Fibroblast of skin of right biceps (primary cell): ENCODE measurements around the gene TENM3.
"Not testable (repeated sequence)": the region's sequence is repeated elsewhere in the genome, so short reads cannot be mapped to it uniquely, and the experiment has no call there.

Experiments
- DNase-seq: peaks from one replicate; pipeline ENCODE4 v3.0.0-alpha.2; 2013

The TENM3 gene

GRCh38 chr4:182243204-182243603, at the start of gene TENM3:
Gene TENM3 (plus strand): TSS chr4:182243402. CDS start chr4:182324021, 80,619 bp downstream.
- DNase-seq, result not testable (repeated sequence)

- DNase-seq, result no peak
These were observed 48.9 kb upstream of the TENM3 start for GRCh38 chr4:182194091-182194824.

- no peak for DNase-seq
These were observed 45.6 kb upstream of the TENM3 start for GRCh38 chr4:182197611-182198010.

GRCh38 chr4:182201871-182202270, 41.3 kb upstream of the TENM3 start:
- DNase-seq, result no peak

- DNase-seq, result no peak
These were observed 40.6 kb upstream of the TENM3 start for GRCh38 chr4:182202650-182203049.

GRCh38 chr4:182203872-182204411, 39.3 kb upstream of the TENM3 start:
- DNase-seq, result peak; percentile 37

- no peak for DNase-seq
These were observed 37.9 kb upstream of the TENM3 start for GRCh38 chr4:182205306-182205705.

- no peak for DNase-seq
These were observed 36.9 kb upstream of the TENM3 start for GRCh38 chr4:182206266-182206665.

GRCh38 chr4:182206916-182207315, 36.3 kb upstream of the TENM3 start:
- no peak for DNase-seq

GRCh38 chr4:182207830-182208396, 35.3 kb upstream of the TENM3 start:
- peak; percentile 92 for DNase-seq

DNA sequence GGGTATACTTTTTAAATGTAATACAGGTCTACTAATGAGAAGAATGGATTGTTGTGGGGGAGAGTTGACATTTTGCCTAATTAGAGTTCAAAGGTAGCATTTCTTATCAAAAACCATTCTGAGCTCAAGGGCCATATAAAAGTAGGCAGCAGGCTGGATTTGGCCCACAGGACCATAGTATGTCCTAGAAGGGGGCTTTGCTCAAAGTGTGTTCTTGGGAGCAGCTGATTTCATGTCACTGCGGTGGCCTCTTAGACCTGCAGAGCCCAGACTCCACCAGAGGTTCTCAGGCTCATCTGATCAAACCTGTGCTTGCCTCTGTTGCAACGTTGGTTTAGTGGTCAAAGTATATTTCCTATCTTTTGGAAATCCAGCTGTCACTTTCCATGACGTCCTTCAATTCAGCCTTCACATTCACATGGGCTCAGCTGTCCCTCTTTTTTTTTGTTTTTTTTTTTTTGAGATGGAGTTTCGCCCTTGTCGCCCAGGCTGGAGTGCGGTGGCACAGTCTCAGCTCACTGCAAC, 34.6 kb upstream of the TENM3 start:
- no peak for DNase-seq

DNA sequence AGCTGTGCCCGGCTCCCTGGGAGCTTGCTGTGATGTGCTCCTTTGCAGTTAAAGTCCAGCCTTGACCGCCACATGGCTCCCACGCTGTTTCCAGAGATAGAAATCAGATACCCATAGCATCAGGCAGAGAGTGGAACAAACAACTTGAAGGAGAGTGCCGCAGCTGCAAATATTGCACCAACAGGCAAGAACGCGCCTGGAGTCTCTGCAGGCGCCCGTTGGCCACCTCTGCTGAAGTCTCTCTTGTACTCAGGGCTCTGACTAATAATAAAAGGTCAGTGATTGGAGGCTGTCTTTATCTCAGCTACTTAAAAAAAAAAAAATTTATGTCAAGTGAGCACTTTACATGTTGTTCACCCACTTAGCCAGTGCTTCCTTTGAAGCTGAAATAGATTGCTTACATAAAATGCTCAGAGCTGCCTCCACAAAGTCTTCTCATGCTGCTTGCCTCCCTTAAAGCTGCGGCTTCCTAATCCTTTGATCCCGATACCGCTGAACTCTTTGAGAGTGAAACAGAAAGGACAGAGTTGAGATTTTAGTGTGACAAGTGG, 30.9 kb upstream of the TENM3 start:
- DNase-seq, result peak; percentile 35

- peak; percentile 67 for DNase-seq
These were observed 30.2 kb upstream of the TENM3 start for GRCh38 chr4:182213004-182213403.

GRCh38 chr4:182215148-182215547, 28.1 kb upstream of the TENM3 start:
- no peak for DNase-seq

DNA sequence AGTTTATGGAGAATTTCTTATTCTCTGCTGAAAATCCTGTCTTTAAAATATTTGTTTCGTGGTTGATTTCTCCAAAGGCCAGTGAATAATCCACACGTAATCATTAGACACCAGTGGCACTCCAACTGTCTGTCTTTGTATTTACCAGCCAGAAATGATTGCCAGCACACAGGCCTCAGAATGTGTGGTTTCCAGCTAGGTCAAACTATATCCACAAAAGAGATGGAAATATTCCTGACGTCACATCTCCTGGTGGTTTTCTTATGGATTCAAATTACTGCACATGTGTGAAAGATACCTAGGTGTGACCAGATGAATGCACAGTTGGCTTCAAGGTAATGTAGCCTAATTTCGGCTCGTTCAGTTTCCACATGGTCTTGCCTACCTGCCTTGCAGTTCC, 27.2 kb upstream of the TENM3 start:
- no peak for DNase-seq

- DNase-seq, result peak; percentile 61
These were observed 23.7 kb upstream of the TENM3 start for GRCh38 chr4:182219411-182220056.

GRCh38 chr4:182221987-182222386, 21.2 kb upstream of the TENM3 start:
- DNase-seq, result no peak

- no peak for DNase-seq
These were observed 20.4 kb upstream of the TENM3 start for GRCh38 chr4:182222766-182223165.

GRCh38 chr4:182223708-182224107, 19.5 kb upstream of the TENM3 start:
- DNase-seq, result no peak

DNA sequence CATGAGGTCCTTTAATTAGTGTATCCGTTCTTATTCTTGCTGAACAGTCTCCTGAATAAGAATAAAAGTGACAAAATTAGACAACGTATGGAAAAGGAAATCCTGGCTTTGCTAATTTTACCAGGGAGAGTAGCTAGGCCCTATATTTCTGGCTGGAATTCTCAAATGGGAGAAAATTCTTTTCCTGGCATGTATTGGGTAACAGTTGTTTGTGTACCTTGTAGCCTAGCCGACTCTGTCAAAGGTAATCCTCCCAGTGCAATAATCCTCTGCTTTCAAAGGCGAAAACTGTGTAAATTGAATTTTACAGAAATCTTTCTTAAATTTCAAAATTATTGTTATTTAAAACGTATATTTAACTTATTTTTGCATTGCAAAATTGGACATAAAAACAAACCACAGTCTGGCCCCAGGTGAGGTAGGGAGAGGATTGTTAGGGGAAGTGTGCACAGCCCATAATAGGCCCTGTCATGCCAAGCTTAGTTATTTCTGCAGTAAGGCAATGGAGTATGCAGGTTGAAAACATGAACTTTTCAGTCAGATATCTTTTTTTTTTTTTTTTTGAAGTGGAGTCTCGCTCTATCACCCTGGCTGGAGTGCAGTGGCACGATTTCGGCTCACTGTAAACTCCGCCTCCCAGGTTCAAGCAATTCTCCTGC, 18.9 kb upstream of the TENM3 start:
- no peak for DNase-seq

GRCh38 chr4:182225257-182225852, 17.8 kb upstream of the TENM3 start:
- DNase-seq, result no peak

GRCh38 chr4:182227611-182228010, 15.6 kb upstream of the TENM3 start:
- DNase-seq, result no peak
